ENCODE measurements around the gene HSDL1. TPM values are rescaled to one million over a fixed set of nuclear protein-coding genes. Genes with fewer than 3 reads are reported as not detected.

Gene HSDL1
- total and polyA plus RNA-seq, 2 donors (not counting 3 experiments of a cell fraction or from before 2014, with no cell fraction given), result 19.9 to 27.9 TPM

DNA sequence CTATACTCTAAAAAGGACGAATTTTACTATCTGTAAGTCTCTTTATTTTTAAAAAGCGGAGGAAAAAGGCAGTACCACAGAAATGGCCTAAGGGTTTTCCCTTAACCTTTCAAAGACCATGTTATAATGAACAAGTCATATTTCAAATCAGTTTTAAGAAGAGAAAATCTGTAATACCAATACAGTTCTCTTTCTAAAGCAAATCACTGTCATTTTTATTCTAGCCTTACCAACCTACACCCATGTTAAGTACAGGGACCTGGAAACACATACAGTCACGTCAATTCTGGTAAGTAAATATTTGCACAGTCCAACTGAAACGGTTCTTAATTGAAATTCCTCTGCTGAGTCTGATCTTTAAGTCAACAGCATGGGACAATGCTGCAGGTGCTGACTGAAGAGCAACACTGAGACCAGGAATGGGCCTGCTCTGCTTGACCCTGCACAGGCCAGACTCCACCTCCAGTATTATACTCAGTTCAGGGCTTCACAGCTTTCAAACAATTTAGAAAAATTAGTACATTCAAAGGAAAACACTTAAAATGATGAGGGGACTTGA is 48.5 kb downstream of the HSDL1 start:
- H2AFZ ChIP-seq (ENCODE audit: low read depth, low read length), result no peak overlapping the region
- BruUV-seq (replicated peaks), result no TSS peak
- H3K9ac ChIP-seq (replicated peaks; ENCODE audit: extremely low read depth, insufficient read depth, low read length), result no peak overlapping the region
- DNase-seq (ENCODE audit: low read depth, low spot score) (no peak), FAIRE-seq (no peak)
- H3K9me1 ChIP-seq (replicated peaks; ENCODE audit: control insufficient read depth, extremely low read depth, insufficient read depth, low read length), result no peaks in the 10 kb centered on the region
- dilution Hi-C loops (cut with MboI; ENCODE audit: extremely low pct_ligation_motif_present, low sequenced_read_pairs), result no loop called here
- H3K4me2 ChIP-seq (ENCODE audit: insufficient read depth, low read length), result no peak overlapping the region
- intact Hi-C loops (cut with micrococcal nuclease), result no loop called here
- no peaks in the 10 kb centered on the region for H3K9me3 ChIP-seq (replicated peaks; ENCODE audit: control insufficient read depth, insufficient read depth, low read length)
- ChIA-PET POLR2A (no interaction called here), CTCF (interaction anchor here (0.7 to 1.1 kb wide), 2 partner anchors 12 to 20 kb away, joined by 3 read pairs; partner anchors contain the start of gene MBTPS1)
- no peak overlapping the region for H3K4me3 ChIP-seq (replicated peaks in 1 of 3; ENCODE audit: insufficient read depth in 1 of 3, low read depth in 1 of 3, low read length in 3 of 3)
- H3K27ac ChIP-seq (ENCODE audit: insufficient read depth, low read depth, low read length), result no peak overlapping the region
- H3K36me3 ChIP-seq (ENCODE audit: control insufficient read depth in 2 of 2, extremely low read depth in 1 of 2, insufficient read depth in 2 of 2, low read length in 2 of 2), result peaks cover 14 to 24% of the 10 kb centered on the region in 2 experiments
- peaks cover 6% of the 10 kb centered on the region for H3K79me2 ChIP-seq (ENCODE audit: control insufficient read depth, insufficient read depth, low read length)
- TF ChIP-seq, protein P1, sequence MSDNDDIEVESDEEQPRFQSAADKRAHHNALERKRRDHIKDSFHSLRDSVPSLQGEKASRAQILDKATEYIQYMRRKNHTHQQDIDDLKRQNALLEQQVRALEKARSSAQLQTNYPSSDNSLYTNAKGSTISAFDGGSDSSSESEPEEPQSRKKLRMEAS (IDR thresholded peaks at IDR 0.05; ENCODE audit: insufficient read depth, insufficient read length), result no peak
- TF ChIP-seq FOS (IDR thresholded peaks at IDR 0.05; ENCODE audit: borderline replicate concordance, insufficient read depth, low read length) (no peak), POLR2A (IDR thresholded peaks at IDR 0.05; ENCODE audit: low read depth, low read length) (no peak), JUN (IDR thresholded peaks at IDR 0.05; ENCODE audit: borderline replicate concordance, insufficient read depth, insufficient read length, low read depth) (no peak), EZH2 (IDR thresholded peaks at IDR 0.05; ENCODE audit: borderline replicate concordance, low read depth, low read length, severe bottlenecking) (no peak), POLR2AphosphoS5 (IDR thresholded peaks at IDR 0.05; ENCODE audit: insufficient read depth, low read depth, low read length) (no peak), MYC (IDR thresholded peaks at IDR 0.05; ENCODE audit: low read depth, low read length) (no peak), GATA2 (IDR thresholded peaks at IDR 0.05; ENCODE audit: insufficient read depth, insufficient read length, low read depth, low read length) (no peak)
- TF ChIP-seq, protein P2, sequence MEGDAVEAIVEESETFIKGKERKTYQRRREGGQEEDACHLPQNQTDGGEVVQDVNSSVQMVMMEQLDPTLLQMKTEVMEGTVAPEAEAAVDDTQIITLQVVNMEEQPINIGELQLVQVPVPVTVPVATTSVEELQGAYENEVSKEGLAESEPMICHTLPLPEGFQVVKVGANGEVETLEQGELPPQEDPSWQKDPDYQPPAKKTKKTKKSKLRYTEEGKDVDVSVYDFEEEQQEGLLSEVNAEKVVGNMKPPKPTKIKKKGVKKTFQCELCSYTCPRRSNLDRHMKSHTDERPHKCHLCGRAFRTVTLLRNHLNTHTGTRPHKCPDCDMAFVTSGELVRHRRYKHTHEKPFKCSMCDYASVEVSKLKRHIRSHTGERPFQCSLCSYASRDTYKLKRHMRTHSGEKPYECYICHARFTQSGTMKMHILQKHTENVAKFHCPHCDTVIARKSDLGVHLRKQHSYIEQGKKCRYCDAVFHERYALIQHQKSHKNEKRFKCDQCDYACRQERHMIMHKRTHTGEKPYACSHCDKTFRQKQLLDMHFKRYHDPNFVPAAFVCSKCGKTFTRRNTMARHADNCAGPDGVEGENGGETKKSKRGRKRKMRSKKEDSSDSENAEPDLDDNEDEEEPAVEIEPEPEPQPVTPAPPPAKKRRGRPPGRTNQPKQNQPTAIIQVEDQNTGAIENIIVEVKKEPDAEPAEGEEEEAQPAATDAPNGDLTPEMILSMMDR (IDR thresholded peaks at IDR 0.05; ENCODE audit: extremely low read depth in 1 of 2, insufficient read depth in 1 of 2, low read depth in 1 of 2, low read length in 2 of 2), result no peak
- H3K27me3 ChIP-seq (ENCODE audit: control insufficient read depth in 2 of 2, insufficient read depth in 2 of 2, low read length in 2 of 2), result no peaks in the 10 kb centered on the region
- H4K20me1 ChIP-seq (replicated peaks; ENCODE audit: control insufficient read depth, extremely low read depth, insufficient read depth, low read length), result no peaks in the 10 kb centered on the region
- H3K4me1 ChIP-seq (ENCODE audit: control insufficient read depth, extremely low read depth, insufficient read depth, low read length), result peaks cover 5% of the 10 kb centered on the region
